ENCODE results near the gene TRPC4AP.

GRCh38 chr20:35055445-35056276, 36.9 kb downstream of the TRPC4AP start:
- TF ChIP-seq, protein P1, sequence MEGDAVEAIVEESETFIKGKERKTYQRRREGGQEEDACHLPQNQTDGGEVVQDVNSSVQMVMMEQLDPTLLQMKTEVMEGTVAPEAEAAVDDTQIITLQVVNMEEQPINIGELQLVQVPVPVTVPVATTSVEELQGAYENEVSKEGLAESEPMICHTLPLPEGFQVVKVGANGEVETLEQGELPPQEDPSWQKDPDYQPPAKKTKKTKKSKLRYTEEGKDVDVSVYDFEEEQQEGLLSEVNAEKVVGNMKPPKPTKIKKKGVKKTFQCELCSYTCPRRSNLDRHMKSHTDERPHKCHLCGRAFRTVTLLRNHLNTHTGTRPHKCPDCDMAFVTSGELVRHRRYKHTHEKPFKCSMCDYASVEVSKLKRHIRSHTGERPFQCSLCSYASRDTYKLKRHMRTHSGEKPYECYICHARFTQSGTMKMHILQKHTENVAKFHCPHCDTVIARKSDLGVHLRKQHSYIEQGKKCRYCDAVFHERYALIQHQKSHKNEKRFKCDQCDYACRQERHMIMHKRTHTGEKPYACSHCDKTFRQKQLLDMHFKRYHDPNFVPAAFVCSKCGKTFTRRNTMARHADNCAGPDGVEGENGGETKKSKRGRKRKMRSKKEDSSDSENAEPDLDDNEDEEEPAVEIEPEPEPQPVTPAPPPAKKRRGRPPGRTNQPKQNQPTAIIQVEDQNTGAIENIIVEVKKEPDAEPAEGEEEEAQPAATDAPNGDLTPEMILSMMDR (IDR thresholded peaks at IDR 0.05; ENCODE audit: low read length), result no peak
- no peak for TF ChIP-seq EZH2 (optimal IDR thresholded peaks at IDR 0.05; ENCODE audit: low read depth, low read length)
- no peak for TF ChIP-seq EZH2phosphoT487 (IDR thresholded peaks at IDR 0.05; ENCODE audit: low read length)
